ENCODE data around the gene S100A14.
A peak's percentile ranks its signal among the peaks of the same experiment; 100 is the strongest.

S100A14 gene

GRCh38 chr1:153616144-153616916, at the start of gene S100A14:
S100A14 (minus strand) TSS chr1:153616325; CDS start chr1:153615858, 467 bp downstream.
- no peak within 1 kb of the TSS for H3K4me3 ChIP-seq (ENCODE audit: low read depth, low read length)
- TF ChIP-seq CTCF (IDR thresholded peaks at IDR 0.05; ENCODE audit: borderline replicate concordance, insufficient read depth, low read depth, low read length), result no peak

- TF ChIP-seq CTCF (IDR thresholded peaks at IDR 0.05; ENCODE audit: borderline replicate concordance, insufficient read depth, low read depth, low read length), result no peak
These were observed 47.1 kb upstream of the S100A14 start for GRCh38 chr1:153663211-153663610.

GRCh38 chr1:153662269-153662668, 46.1 kb upstream of the S100A14 start:
- H3K4me3 ChIP-seq (ENCODE audit: low read depth, low read length), result no peak overlapping the region
- no peak for TF ChIP-seq CTCF (IDR thresholded peaks at IDR 0.05; ENCODE audit: borderline replicate concordance, insufficient read depth, low read depth, low read length)

More at GRCh38 chr1:153663211-153663610, 47.1 kb upstream of the S100A14 start:
- no peak overlapping the region for H3K4me3 ChIP-seq (ENCODE audit: low read depth, low read length)

GRCh38 chr1:153661111-153661708, 45.1 kb upstream of the S100A14 start:
- H3K4me3 ChIP-seq (ENCODE audit: low read depth, low read length), result no peak overlapping the region
- TF ChIP-seq CTCF (IDR thresholded peaks at IDR 0.05; ENCODE audit: borderline replicate concordance, insufficient read depth, low read depth, low read length), result no peak

GRCh38 chr1:153659656-153660055, 43.5 kb upstream of the S100A14 start:
- TF ChIP-seq CTCF (IDR thresholded peaks at IDR 0.05; ENCODE audit: borderline replicate concordance, insufficient read depth, low read depth, low read length), result no peak
- H3K4me3 ChIP-seq (ENCODE audit: low read depth, low read length), result no peak overlapping the region

- H3K4me3 ChIP-seq (ENCODE audit: low read depth, low read length), result peak overlapping the region; percentile 64
- no peak for TF ChIP-seq CTCF (IDR thresholded peaks at IDR 0.05; ENCODE audit: borderline replicate concordance, insufficient read depth, low read depth, low read length)
These were observed 43.0 kb upstream of the S100A14 start for GRCh38 chr1:153659175-153659534.
